Stimulated activated naive CD8-positive, alpha-beta T cell treated with anti-CD3 and anti-CD28 coated beads, Interleukin-15, Interleukin-2, amounts not matched to agents 100 U/mL and 50 U/mL, for 24 hours (primary cell): ENCODE measurements around the gene CDCA7L.
"Not testable (repeated sequence)": the region's sequence is repeated elsewhere in the genome, so short reads cannot be mapped to it uniquely, and the experiment has no call there.

Experiments
- ATAC-seq: fragments of 150-1000 bp; cut with Tn5 transposase; one replicate; pipeline ENCODE4 v1.10.0; 2021
- DNase-seq: peaks from one replicate; pipeline ENCODE4 v3.0.0; 2021

The CDCA7L gene

DNA sequence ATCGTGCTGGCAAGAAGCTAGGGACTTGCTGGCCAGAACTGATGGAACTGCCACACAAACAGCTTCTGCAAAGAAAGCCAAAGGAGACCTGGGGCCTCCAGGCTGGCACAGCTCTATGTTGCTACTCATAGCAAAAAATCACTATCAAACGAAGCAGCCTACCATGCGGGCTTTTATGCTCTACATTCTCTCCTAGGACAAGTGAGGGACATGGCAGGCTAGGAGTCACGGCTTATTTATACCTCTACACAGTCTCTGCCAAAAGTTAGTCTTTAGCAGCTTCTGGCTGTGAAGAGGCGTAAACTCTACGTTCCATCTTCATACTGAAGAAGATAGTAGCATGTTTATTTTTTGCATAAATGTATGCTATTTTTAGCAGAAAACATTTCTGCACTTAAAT, 35.4 kb downstream of the CDCA7L start:
- no peak for DNase-seq
- ATAC-seq = no peak

DNA sequence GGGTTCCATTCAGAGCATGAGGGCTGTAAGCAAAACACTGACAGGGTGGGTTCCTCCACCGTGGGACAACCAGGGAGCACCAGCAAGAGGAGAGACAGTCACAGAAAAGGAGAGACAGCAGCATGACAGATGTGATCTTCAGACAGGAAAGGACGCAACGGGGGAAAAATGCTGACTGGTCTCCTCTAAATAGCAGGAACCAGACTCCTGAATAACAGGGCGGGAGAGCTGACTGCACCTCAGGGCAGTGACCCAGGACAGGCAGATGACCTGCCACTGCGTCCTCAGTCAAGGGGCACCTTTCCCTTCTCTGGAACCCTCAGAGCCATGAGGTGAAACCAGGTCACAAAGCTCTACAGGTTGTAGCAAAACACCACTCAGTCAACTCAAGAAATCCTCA, 37.0 kb downstream of the CDCA7L start:
- DNase-seq = no peak

DNA sequence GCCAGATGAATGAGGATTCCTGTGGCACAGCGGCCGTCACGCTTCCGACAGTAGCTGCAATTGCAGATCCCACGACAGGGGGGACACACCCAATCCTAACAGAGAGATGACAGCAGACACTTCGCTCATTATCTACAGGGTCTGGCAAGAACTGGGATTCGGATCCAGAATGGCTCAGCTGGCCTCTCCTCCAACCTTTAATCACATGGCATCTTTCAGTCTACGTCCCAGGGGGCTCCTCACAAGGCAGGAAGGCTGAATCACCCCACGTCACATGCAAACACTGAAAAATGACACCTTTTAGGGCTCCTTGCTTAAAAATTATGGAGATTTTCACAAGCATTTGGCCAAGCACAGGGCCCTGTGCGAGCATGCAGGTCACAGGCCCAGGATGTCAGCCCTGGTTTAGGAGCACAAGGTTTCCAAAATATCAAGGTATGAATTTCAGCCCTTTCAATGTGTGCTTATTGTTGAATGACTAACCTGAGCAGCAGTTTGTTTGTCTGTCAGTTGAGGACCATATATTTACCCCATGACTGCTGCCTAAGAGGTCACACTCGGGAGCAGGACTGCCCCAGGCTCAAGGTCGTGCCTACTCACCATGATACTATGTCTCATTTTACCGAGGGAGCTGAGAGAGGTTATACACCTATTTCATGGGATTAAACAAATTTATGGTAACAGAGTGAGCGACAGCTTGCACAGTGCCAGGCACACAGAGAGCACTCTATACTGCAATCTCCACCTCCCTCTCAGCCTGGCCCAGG, 42.5 kb downstream of the CDCA7L start:
- DNase-seq = no peak

More for the DNA sequence above, 37.0 kb downstream of the CDCA7L start:
- no peak for ATAC-seq

DNA sequence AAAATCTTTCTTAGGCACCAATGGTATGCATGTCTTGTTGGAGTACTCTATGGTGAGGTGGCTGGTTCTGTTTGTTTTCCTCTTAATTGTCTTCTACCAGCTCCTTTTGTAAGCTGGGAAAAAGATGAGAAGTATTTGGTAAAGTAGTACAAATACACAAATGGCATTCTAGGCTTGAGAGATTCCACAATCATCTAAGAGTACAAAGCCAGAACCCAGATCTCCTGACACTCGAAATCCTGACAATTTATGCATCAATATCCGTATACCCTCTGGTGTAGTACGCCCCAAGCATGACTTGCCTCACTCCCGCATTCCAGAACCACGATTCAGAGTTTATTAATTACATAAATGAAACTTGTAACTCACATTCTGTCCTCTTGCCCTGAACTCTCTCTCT, 43.5 kb downstream of the CDCA7L start:
- no peak for DNase-seq
- ATAC-seq = no peak

More for the DNA sequence above, 42.5 kb downstream of the CDCA7L start:
- no peak for ATAC-seq

DNA sequence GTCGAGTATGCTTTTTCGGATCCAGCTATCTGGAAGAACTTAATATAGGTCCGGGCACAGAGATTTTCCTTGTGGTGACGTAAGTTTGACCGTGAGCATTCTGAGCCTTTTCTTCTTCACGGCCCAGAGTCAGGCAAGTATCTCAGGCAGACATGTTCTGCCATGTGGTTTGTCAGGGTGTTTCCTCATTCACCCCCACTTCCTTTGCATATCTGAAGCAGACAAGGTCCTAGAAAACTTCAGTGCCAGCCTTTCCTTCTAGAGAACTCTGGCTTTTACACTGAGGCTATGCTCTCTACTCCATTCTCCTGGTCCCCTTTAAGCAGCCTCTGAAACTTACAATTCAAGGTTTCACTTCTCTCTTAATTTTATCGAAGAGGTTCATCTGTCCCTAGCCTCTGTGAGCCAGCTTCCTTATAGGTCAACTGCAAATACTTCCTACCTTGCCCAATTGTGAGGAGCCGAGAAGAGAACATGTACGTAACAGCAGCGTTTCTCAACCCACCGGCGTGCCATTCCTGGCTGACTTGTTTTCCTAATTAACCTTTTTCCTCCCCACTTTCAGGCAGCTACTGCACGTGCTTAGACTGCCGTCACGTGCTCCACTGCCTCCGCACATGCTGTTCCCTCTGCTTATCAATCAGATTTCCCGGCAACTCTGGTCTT, 47.3 kb downstream of the CDCA7L start:
- peak; percentile 52 for ATAC-seq
- DNase-seq = no peak

DNA sequence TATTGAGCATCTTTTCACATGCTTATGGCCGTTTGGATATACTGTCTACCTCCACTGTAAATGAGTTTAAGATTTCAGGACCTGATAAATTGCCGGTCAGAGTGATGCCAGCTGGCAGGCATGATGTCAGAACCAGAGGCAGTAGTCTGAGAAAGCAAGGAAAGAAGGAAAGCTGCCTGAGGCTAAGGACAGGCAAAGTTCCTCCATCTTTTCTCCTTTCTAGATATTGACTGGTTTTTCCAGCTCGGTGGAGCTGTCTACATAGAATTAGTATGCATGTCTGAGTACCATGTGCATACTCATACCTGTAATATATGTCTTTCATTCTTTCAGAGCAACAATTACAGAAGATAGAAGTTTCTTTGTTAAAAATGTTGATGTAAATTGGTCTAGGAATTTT, 52.3 kb downstream of the CDCA7L start:
- no peak for ATAC-seq
- DNase-seq = no peak

DNA sequence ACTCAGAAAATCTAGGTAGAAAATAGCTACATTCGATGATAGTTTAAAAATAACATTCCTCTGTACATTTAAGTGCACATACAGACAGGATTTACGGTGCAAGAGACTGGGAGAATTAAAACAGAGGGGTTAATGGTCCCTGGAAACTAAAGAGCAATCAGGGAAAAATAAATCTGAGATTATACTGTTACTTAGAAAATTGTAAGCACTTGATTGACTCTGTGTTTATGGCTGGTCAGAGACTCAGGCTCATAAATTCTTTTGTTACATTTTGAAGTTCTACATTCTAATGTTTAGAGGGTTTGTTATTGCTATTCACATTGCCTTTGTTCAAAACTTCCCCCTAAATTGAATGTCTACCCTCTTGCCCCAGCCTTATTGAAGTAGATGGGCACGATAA, 54.4 kb downstream of the CDCA7L start:
- DNase-seq (no peak), ATAC-seq (no peak)

DNA sequence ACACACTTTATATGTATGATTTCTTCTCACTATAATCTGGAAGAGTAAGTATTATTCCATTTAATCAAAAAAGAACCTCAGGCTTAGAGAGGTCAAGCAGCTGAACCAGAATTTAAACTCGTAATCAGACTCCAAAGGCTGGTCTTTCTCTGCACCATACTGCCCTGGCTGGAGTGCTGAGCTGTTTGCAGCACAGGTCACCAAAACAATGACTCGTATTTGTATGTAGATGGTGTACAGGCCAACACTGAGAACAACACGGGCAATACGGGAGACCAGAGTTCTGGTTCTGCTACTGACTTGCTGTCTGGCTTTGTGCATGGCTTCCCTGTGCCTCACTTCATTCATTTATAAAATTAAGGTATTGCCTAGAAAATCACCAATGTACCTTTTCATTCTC, 57.9 kb downstream of the CDCA7L start:
- DNase-seq (no peak), ATAC-seq (no peak)

DNA sequence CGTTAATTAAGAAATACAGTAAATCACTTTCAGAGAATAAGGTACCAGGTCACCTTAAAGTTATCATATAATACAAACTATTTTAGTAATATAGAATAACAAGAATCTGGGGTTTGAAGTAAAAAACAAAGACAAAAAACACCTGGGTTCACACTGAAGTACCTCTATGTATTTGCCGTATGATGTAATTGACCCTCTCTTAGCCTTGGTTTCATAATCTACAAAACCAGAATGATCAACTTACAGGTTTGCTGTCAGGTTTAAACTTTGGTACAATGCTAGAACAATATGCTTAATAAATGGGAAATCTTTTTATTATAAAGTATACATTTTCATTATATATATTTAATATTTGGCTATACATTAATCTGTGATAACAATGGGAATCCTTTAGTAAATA, 58.3 kb downstream of the CDCA7L start:
- no peak for ATAC-seq
- DNase-seq = no peak

DNA sequence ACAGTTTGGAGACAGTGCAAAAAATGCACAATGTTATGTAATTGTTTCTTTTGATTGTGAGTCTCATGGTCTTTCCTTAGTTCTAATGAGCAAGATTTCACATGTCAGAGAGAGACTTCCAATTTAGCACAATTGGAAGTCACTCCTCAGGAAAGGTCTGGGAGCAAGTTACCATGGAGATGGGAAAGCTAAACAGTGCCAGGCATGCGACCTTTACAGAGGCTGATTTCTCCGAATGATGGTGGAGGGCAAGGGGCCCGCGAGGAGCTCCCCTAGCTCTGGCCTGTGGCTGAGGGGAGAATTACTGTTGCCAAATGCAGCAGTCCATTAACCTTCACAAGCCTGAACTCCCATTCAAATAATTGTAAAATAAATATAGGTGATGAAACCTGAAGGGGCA, 59.3 kb downstream of the CDCA7L start:
- DNase-seq = no peak

DNA sequence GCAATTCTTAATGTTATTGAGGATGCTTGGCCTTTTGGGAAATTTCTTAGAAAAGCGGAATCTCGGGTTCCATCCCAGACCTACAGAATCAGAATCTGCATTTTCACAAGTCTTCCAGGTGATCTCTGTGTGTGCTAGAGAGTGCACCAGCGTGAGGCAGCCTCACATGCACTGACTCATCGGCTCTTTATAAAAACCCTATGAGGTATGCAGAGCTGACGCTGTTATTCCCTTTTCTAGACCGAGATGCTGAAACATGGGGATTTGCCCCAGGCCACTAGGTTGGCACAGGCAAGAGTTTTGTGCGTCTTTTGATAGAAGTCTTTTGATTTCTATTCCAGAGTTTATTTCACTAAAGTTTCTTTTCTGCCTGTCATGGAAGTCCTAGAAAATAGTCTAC, 61.2 kb downstream of the CDCA7L start:
- DNase-seq = no peak
- no peak for ATAC-seq

More for the DNA sequence above, 59.3 kb downstream of the CDCA7L start:
- no peak for ATAC-seq

DNA sequence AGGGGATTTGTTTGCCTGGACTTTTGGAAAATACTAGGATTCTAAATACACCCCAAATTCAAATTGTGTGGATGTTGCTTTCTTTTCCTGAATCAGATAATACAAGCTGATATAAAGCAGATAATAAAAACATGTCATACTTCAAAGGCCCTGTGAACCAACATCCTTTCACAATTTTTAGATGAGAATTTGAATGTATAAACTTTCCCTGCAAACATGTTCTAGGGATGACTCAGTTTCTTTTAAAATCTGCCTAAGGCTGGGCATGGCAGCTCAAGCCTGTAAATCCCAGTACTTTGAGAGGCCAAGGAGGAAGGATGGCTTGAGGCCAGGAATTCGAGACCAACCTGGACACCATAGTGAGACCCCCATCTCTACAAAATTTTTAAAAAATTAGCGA, 62.2 kb downstream of the CDCA7L start:
- DNase-seq, ATAC-seq: not testable (repeated sequence)

DNA sequence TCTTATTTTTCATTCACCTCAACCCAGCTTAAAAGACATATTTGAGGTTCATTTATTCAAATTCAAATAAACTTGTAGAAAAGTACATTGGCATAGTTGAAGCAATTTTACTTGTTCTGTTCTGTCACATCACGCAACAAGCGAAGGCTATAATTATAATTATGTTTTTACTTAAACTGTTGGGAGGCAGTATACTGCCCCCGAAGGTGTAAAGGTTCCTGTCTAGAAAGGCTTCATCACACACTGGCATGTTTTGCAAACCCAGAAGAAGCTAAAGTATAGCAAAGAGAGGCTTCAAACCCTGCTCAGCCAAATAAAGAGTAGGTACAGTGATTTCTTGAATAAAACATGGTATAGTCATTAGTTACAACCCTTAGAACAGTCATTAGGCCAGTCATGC, 62.6 kb downstream of the CDCA7L start:
- ATAC-seq = no peak

DNA sequence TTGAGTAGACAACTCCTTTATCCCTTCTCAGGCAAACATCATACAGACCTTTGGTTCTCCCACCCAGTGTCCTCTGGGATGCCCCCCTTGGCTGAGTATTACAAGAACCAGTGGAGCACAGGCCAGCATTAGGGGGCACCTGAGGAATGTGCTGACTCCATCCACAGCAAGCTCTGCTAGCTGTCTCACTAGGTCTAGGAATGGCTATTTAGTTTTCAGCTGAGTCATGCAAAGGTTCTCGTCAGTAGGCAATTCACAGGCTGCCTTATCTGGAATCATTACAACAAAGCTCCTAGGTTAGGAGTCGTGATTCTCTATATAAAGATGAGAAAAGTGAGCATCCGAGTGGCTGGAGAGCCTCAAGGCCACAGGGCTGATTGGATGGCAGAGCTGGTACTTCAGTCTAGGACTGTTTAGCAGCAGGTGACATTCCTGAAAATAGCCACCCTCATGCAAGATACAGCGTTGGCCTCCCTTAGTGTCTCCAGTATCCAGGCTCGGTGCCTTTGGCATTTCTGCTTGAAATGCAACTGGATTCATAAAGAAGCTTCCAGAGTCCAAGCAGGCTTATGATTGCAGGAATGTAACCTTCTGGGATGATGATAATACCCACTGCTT, 75.8 kb downstream of the CDCA7L start:
- ATAC-seq = no peak
- DNase-seq = no peak

More for the DNA sequence above, 62.6 kb downstream of the CDCA7L start:
- no peak for DNase-seq

DNA sequence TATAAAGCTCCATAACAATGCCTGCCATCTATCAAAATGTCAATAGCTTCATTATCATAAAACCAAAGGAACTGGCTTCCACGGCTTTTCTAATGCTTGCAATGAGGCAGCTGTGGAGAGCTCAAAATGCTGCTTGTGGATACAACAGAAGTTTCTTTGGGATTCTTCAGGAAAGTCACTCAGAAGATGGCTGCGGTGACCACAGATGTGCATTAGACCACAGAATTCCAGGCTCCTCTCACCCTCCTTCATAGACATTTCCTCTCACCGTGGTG, 77.2 kb downstream of the CDCA7L start:
- ATAC-seq = no peak

DNA sequence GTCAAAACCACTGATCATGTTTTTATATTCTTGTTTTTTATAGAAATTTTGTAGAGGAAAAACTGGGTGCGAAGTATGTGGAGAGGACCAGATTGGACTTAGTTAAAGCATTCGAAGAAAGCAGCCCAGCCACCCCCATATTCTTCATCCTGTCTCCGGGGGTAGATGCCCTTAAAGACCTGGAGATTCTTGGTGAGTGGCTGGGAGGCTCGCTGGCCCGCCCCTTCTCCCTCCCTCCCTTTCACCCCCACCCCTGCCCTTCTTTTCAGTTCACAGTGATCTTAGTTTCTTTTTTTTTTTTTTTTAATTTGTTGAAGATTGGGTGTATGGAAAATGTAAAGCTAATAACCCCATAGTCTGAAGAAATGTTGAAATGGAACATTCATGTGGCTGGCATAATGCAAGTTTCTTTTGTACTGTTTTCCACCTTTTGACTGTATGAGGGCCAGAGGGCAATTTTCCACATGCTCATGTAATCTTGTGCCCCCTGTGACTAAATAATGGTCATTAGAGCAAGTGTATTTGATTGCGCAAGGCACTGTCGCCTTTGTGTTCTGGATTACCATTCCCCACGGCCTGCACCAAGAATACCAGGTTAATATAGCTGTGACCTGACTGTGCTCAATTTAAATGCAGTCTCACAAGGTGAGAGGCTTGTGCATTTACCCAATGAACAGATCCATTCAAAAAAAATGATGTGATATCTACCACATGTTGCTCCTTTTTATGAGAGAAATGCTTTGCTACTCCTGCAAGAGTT, 77.7 kb downstream of the CDCA7L start:
- DNase-seq (no peak), ATAC-seq (no peak)

More for the DNA sequence above, 77.2 kb downstream of the CDCA7L start:
- no peak for DNase-seq

DNA sequence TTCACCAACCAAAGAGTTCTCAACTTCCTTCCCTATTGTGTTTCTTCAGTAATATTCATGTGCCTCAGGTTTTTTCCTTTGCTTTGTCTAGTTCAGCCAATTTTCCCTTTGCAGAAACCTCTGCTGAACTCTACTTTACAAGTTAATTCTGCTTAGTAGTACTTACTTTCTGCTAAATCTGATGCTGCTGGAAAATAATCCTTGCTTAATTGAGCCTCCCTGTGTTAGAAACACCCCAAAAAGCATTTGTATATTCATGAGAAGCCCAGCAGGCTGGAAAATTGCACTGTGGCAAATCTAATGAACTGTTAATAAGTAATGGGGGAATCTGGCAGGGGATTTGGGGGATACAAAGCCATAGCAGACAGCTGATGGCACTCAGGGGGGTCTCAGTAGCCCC, 78.5 kb downstream of the CDCA7L start:
- ATAC-seq (no peak), DNase-seq (no peak)

DNA sequence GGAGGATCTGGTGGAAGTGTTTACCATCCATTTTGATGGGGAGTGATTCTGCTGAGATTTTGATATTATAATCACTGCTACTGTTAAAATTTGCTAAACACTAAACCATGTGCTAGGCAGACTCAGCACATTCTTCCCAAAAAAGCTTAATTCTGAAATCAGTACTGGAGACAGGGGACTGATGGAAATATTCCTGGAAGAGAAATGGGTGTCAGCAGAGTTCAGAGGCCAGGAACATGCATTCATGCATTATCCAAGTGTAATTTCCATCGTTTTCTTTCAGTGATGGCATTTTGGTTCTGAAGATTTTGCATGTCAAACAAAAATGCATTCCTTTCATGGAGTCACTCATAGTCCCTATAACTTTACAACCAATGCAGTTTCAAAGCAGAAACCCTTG, 79.0 kb downstream of the CDCA7L start:
- ATAC-seq = no peak
- no peak for DNase-seq

DNA sequence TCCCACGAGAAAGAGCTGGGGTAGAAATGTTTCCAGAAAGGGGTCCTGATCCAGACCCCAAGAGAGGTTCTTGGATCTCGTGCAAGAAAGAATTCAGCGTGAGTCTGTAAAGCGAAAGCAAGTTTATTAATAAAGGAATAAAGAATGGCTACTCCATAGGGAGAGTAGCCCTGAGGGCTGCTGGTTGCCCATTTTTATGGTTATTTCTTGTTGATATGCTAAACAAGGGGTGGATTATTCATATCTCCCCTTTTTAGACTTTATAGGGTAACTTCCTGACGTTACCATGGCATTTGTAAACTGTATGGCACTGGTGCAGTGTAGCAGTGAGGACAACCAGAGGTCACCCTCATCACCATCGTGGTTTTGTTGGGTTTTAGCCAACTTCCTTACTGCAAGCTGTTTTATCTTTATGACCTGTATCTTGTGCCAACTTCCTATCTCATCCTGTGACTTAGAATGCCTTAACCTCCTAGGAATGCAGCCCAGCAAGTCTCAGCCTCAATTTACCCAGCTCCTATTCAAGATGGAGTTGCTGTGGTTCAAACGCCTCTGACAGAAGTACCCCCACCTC, 80.0 kb downstream of the CDCA7L start:
- ATAC-seq, DNase-seq: not testable (repeated sequence)

DNA sequence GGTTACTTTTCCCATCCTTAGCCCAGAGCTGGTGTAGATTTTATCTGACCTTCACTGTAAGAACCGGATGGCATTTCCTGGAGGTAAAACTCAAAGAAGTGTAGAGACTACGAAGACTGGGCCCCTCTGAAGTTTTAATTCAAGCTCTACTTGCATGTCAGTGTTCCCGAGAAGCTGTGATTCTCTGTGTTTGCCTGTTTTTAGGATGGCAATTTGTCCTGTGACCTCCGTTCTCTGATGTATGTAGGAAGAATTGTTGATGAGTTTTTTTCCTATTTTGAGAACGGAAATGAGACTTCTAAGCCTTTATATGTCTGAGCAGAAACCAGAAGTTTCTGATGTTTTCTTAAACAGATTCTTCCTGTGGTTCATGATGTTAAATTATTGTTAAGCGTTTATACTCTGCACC, 94.1 kb downstream of the CDCA7L start:
- DNase-seq (no peak), ATAC-seq (no peak)
